ENCODE measurements around the gene NUDT2.
A peak's percentile ranks its signal among the peaks of the same experiment; 100 is the strongest.

Gene NUDT2

DNA sequence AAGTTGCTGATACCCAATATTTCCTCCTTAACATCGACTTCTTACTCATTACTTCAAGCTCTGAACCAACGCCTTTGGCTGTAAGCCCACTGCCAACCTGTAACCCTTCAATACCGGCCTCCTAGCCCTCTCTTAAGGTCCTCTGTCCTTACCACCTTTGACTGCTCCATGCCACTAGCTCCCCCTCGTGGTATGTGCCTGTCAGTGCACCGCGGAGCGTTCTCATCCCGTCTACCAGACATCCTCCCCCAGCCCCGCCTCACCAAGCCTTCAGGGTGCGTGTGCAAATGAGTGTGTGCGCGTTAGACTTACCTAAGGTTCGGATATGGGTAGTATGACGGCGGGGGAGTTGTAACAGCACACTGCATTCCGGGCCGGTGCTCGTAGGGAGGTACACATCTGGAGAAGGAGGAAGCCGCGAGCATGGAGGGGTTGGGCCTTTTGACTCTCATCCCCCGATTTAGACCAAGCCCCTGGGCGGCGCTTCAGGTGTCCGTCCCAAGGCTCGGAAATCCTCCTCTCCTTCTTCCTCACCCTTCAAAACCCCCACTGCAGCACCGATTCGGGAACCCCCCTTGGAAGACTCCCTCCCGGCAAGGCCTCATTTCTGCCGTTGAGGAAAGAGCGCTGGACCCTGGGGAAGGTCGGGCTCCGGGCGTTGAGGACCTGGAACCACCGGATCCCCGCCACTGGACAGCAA, 50.1 kb downstream of the NUDT2 start:
- TF ChIP-seq CTCF (IDR thresholded peaks at IDR 0.05) = peak; percentile 91
- H3K9ac ChIP-seq = no peak overlapping the region
- no peaks in the 10 kb centered on the region for H3K9me3 ChIP-seq (ENCODE audit: control insufficient read depth, low read length)
- H3K27me3 ChIP-seq (ENCODE audit: control insufficient read depth, insufficient read depth, low read length) = no peaks in the 10 kb centered on the region
- no peaks in the 10 kb centered on the region for H3K79me2 ChIP-seq
- no peaks in the 10 kb centered on the region for H3K36me3 ChIP-seq (ENCODE audit: control insufficient read depth, insufficient read depth, low read length)
- H3K4me2 ChIP-seq (ENCODE audit: low read length) = peak overlapping the region; percentile 46
- H2AFZ ChIP-seq = peak overlapping the region; percentile 69
- H3K4me3 ChIP-seq (ENCODE audit: low read depth, low read length) = no peak overlapping the region
- no peaks in the 10 kb centered on the region for H3K4me1 ChIP-seq
- H3K27ac ChIP-seq = no peak overlapping the region

GRCh38 chr9:34380034-34380510, 50.7 kb downstream of the NUDT2 start:
- no peaks in the 10 kb centered on the region for H3K4me1 ChIP-seq
- peak overlapping the region; percentile 83 for H3K4me2 ChIP-seq (ENCODE audit: low read length)
- no peak for TF ChIP-seq CTCF (IDR thresholded peaks at IDR 0.05)
- no peaks in the 10 kb centered on the region for H3K79me2 ChIP-seq
- H3K4me3 ChIP-seq (ENCODE audit: low read depth, low read length) = no peak overlapping the region
- H3K27me3 ChIP-seq (ENCODE audit: control insufficient read depth, insufficient read depth, low read length) = no peaks in the 10 kb centered on the region
- no peaks in the 10 kb centered on the region for H3K36me3 ChIP-seq (ENCODE audit: control insufficient read depth, insufficient read depth, low read length)
- H3K9ac ChIP-seq = no peak overlapping the region
- no peaks in the 10 kb centered on the region for H3K9me3 ChIP-seq (ENCODE audit: control insufficient read depth, low read length)
- no peak overlapping the region for H3K27ac ChIP-seq
- peak overlapping the region; percentile 75 for H2AFZ ChIP-seq

DNA sequence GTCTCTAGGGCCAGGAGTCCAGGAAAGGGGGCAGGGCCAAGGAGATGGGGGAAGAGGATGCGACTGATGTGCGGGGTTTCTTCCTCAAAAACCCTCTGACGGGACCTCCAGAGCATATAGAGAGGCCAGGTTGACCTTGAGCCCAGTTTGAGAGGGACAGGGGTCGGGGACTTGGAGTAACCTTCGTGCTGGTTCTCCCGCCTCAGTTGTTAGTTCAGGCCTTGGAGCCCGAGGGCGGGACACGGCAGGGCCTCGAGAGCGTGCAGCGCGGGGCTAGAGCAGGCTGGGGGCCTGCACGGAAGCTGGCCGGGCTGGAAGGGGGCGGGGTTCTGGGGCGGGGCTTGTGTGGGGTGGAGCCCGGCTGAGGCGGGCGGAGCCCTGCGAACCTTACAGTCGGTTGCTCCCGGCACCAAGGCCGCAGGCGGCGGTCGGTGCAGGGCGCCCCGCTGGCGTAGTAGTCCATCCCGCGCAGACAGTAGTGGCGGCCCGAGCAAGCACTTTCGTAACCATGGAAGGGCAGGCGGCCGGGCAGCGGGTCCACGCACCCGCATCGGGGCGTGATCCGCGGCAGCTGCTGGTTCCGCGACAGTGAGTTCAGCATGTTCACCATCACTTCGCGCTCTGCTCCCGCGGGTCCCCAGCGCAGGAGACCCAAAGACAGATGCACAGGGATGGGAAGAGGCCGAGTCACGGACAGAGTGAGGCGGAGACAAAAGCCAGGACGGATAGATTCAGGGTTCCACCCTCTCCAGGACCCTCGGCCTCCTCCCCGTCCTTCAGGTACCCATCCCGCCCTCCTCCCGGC, 51.3 kb downstream of the NUDT2 start:
- Histone ChIP-seq H3K9me3 (ENCODE audit: control insufficient read depth, low read length) (no peaks in the 10 kb centered on the region), H3K4me3 (ENCODE audit: low read depth, low read length) (peak overlapping the region; percentile 43), H3K79me2 (no peaks in the 10 kb centered on the region), H3K9ac (no peak overlapping the region), H3K4me1 (no peaks in the 10 kb centered on the region), H3K4me2 (ENCODE audit: low read length) (peak overlapping the region; percentile 83), H3K27ac (no peak overlapping the region), H2AFZ (peak overlapping the region; percentile 75), H3K36me3 (ENCODE audit: control insufficient read depth, insufficient read depth, low read length) (no peaks in the 10 kb centered on the region), H3K27me3 (ENCODE audit: control insufficient read depth, insufficient read depth, low read length) (no peaks in the 10 kb centered on the region)
- no peak for TF ChIP-seq CTCF (IDR thresholded peaks at IDR 0.05)

DNA sequence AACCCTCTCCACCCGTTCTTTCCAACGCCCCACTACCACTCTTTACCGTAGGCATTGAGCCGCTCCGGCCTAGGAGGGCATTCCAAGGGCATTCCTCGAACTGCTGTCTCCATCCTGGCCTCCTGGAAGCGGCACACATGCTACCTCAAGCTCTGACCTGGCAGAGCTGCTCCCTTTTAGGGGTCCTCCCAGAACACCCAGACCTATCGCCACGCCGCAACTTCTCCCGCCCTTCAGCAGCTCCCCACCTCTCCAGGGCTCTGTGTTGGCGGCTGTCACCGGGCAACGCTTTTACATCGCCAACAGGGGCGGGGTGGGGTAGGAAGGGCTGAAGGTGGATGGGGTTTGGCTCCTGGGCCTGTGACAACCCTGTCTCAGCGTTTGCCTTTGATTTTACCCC, 52.0 kb downstream of the NUDT2 start:
- TF ChIP-seq CTCF (IDR thresholded peaks at IDR 0.05) = no peak
- Histone ChIP-seq H3K4me1 (no peaks in the 10 kb centered on the region), H3K79me2 (no peaks in the 10 kb centered on the region), H3K27me3 (ENCODE audit: control insufficient read depth, insufficient read depth, low read length) (no peaks in the 10 kb centered on the region), H3K36me3 (ENCODE audit: control insufficient read depth, insufficient read depth, low read length) (no peaks in the 10 kb centered on the region), H3K4me2 (ENCODE audit: low read length) (peak overlapping the region; percentile 83), H3K27ac (no peak overlapping the region), H3K9ac (no peak overlapping the region), H3K9me3 (ENCODE audit: control insufficient read depth, low read length) (no peaks in the 10 kb centered on the region), H3K4me3 (ENCODE audit: low read depth, low read length) (no peak overlapping the region), H2AFZ (peak overlapping the region; percentile 75)

All from parathyroid adenoma (tissue), 2 donors.